Erythroblast (primary cell): ENCODE measurements around the gene CCNT2.

Source experiments
- GATA1 ChIP-seq: IDR thresholded peaks from 2 replicates; pipeline ENCODE4 v1.6.1; 2011; ENCODE audit warnings: low read depth, mild to moderate bottlenecking, control low read depth, low read length, moderate library complexity
- POLR2A ChIP-seq: IDR thresholded peaks from 2 replicates; pipeline ENCODE4 v1.6.1; 2011; ENCODE audit warnings: mild to moderate bottlenecking, low read length

- TF ChIP-seq POLR2A (no peak), GATA1 (no peak)
These were observed 54.9 kb downstream of the CCNT2 start for GRCh38 chr2:134973241-134974138.
